GM18502 (cell line): ENCODE data around the gene CCDC85C.

Source experiments
- ATAC-seq: cut with Tn5 transposase; IDR thresholded peaks from one replicate; pipeline ENCODE4 v1.9.1; 2021; ENCODE audit warnings: mild to moderate bottlenecking; ENCODE audit not compliant: unreplicated experiment, poor library complexity

The CCDC85C gene

DNA sequence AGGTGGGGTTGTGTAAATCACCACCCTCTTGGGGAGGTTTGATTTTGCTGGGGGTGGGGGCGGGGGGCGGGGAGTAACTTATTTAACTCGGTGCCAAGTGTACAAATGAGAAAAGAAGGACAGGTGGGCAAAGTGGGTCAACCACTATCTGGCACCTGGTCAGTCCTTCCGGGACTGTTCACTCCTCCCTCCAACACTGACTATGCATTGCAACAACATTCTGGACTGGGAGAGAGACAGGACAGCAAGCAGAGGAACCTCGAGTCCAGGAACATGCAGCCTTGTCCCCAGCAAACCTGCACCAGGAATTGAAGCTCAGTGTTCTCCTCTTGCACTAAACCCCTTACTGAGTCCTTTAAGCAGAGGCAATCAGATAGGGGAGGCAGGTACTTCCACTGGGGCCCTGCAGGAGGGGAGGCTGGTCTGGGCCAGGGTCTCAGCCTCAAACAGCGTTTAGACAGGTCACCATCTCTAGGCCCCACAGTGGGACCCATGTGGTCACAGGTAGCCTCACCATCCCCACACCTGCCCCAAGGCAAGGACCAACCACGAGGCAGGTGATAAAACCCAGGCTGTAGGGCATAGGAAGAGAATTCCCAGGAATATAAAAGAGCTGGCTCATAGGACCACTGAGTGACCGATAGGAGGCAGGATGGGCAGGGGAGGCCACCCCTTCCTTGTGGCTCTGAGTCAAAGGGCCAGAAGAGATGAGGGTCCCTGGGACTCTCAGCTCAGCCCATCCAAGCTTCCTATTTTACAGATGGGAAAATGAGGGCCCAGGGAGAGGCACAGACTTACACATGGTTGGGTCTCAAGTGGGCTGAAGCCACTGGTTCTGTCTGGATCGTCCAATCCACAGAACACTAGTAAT is 9.8 kb downstream of the CCDC85C start:
- ATAC-seq = peak; percentile 10

DNA sequence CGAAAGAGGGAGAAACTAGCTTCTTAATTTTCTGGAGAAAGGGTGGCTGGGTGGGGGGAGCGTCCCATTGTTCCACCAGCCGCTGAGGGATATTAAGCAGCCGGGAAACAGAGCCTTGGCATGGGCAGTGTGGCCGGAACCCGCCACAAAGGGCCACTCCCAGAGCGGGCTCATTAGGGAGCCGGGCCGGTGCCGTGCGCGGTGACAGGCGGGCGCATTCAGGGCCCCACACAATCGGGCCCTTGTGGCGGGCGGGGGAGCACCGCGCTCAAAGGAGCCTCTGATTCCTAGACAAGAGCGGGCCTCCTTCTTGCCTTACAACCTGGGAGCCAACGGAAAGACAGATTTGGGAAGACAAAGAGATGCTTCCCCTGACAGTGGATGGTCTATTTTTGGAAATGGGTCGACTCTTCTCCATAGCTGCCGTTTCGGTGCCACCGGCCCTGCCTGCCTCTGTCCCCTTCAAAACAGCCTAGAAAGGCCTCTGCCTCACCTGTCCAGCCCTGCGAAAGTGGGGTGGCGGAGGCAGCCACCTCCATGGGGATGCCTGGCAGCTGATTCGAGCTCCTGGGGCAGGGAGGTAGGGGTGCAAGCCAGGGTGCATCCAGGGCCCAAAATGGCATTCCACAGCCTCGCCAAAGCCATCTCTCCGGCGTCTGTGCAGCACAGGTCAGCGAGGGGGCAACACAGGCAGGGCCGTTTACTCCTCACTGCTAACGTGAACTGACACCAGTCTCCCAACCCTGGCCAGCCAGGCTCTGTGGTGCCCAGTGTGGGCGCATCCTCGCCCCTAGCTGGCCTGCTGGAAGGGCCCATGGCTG is 10.9 kb downstream of the CCDC85C start:
- no peak for ATAC-seq

DNA sequence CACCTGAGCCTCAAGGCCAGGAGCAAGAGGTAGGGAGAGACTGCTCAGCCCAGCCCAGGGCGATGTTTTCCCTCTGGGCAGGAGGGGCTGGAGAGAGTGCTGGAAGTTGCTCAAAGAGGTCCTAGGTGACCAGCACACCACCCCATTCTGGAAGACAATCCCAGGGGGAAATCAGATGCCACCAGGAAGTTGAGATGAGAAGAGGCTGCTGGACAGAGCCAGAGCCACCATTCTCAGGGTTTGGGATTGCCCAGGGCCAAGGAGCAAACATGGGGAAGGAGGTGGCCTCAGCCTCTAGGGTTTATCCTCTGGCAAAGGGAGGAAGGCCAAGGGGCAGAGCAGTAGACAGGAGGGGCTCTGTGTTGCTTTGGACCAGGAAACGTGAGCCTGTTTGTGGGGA is 11.6 kb downstream of the CCDC85C start:
- no peak for ATAC-seq

DNA sequence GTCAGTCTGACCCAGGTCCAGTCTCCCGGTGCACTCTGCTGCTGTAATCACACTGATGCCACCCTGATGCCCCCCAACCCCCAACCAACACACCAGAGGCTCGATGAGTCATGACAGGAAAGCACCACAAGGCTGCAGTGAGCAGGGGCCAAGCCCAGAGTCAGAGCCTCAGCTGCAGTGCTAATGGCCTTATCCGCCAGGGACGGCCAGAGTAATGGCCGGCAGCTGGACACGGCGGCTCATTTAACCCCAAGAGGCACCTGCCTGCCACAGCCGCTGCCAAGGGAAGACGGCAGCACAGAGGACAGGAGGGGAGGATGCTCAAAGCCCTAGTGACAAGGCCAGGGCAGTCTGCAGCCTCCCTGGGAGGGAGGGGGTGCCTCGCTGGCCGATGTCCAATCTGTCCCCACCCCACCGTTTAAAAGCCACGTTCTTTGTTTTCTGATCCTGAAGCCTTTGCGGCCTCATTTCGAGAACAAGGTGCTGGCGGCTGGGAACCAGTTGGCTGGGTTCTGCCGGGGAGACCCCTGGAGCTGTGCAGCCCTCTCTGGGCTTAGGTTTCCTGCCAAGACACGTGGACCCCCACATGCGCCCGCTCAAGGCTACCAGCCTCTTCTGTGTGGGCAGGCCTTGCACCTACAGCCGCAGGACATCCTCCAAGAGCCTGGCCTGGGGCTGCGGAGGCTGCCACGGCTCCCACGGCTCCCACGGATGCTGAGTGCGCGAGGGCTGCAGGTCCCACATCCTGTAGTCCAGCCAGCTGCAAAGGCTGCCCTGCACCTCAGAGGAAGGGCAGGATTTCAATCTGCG is 13.1 kb downstream of the CCDC85C start:
- ATAC-seq = no peak

DNA sequence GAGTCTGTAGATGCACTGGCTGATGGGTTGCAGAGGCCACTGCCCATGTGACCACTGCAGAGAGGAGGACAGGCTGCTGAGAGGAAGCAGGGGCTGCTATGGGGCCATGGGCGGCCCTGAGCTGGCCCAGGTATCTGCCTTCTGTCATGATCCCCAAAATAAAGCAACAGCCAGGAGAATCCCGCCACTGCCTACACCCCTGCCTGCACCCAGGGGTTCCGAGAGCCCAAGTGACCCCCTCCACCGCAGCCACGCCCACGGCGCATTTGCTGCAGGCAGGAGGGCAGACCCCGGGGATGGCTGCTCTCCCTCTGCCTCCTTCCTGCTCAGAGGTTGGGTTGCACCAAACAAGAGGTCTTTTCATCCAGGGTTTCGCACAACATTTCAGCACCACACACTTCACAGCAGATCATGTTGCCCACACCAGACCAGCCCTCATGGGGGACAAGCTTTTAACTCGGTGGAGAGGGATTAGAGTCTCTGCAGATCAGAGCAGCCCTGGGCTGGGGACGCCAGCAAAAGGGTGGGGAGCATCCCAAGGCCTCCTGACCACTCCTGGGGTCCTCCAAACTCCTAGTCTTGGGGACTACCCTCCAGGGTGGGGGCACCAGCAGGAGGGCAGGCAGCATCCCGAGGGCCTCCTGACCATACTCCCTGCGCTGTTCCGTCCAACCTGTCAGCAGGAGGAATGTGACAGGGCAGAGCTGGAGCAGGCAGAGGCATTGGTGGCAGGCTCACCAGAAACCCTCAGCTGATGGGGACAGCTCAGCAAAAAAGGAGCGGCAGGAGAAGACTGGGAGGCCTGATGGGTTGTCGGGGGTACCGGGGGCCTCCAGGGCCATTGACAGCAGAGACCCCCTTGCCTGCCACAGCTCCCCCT is 14.1 kb downstream of the CCDC85C start:
- ATAC-seq = no peak

DNA sequence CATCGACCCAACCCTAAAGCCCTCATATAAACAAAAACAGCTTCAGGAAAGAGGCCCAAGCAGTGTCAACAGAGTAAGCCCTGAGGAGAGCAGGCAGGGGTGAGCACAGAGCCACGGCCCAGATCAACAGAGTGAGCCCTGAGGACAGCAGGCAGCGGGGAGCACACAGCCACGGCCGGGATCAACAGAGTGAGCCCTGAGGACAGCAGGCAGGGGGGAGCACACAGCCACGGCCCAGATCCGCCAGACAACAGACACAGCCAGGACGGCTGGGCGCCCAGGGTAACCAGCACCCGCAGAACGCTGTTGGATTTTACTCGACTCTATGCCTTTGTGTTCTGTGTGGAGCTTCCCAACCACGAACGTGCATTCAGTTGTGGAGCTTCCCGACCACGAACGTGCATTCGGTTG is 15.0 kb downstream of the CCDC85C start:
- no peak for ATAC-seq

DNA sequence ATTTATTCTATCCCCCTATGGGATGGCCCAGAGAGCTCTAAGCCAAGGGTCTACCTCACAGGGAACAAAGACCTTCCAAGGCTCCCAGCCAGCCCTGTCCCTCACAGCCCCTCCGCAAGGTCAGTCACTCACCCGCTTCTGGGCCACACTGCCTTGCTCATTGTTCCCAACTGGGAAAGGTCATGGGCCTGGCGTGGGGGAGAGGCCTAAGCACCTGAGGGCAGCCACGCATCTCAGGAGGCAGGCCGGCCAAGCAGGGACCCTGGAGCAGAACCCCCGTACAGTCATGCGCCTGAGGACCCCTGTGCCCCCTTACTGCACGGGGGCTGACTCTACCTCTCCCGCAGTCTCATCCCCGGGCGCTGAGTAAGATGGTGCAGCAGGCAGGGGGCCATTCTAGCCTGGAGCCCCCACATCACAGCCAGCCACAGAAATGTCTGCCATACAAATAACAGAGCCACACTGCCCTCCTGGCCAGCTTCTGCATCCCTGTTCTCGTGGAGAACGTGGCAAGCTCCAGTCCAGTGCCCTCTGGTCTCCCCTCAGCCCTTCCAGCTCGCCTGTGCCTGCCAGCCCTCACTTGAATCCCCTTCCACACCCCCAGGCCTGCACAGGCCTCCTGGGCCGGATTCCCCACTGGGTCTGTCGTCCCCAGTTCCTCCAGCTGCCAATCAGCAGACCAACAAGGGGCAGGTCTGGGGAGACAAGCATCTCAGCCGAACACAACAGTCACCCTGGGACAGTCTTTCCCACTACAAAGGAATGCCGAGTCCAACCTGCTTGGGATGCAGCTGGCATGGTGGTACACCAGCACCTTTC is 16.3 kb downstream of the CCDC85C start:
- no peak for ATAC-seq

DNA sequence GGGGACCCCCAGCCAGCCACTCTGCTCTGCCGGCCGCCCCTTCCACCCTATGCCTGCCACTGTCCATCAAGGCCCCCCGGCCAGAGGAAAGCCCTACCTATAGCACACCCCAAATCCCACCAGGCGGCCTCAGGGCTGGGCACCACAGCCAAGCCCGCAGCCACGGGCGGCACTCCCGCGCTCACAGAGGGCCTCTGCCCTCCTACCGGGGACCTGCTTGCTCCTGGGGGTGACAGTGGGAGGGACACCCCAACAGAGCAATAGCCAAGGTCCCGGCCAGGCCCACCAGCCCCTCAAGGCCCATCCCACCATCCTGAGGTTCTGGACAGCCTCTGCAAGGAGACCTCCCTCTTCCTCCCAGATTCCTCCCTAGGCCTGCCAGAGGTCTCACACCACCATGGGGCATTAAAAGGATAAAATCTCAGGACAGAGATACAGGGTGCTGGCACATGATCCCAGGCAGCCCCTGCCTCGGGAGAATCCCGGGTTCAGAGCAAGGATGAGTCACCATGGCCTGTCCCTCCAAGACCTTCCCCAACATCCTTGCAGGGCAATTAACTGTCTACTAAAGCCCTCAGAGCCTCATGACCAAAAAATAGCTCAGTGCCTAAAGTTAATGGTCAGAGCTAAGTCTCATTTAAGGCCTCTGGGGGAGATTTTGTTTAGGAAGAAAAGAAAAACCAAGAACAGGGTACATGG is 17.1 kb downstream of the CCDC85C start:
- ATAC-seq = no peak

DNA sequence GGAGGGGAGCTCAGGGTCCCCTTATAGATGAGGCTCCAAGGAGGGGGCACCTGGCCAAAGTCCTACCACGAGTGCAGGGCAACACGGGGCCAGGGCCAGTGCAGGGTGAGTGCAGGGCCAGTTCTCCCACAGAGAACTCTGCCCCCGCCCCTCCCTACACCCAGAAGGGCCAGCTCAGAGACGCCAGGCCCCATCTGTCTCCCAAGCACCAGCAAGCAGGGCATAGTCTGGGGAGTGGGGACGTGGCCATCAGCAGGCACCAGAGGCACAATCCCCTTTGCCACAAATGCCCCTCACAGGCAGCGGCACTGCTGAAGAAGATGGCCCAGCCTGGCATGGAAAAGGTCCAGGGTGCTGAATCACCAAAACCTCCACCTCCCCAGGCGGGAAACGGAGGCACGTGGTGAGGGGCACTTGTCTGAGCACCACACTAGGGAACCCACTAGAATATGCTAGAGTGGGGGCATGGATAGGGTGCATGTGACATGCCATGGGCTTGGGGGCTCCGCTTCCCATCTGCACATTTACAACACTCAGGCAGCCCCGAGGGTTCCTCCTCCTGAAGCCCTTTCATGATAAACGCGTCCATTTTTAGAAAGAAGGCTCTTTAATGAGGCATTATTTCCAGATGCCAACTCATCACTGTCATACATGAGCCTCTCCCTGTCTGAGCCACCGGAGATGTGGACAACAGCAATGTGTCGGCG is 17.8 kb downstream of the CCDC85C start:
- no peak for ATAC-seq

DNA sequence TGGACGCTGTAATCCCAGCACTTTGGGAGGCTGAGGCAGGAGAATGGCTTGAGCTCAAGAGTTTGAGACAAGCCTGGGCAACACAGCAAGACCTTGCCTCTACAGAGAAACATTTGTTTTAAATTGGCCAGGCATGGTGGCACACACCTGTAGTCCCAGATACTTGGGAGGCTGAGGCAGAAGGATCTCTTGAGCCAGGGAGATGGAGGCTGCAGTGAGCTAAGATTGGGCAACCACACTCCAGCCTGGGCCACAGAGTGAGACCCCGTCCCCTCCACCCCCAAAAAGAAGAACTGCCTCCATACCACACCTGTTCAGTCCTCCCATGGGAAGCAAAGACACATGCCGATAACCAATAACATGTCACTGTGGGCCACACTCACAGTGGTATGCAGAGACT is 19.2 kb downstream of the CCDC85C start:
- ATAC-seq = no peak

DNA sequence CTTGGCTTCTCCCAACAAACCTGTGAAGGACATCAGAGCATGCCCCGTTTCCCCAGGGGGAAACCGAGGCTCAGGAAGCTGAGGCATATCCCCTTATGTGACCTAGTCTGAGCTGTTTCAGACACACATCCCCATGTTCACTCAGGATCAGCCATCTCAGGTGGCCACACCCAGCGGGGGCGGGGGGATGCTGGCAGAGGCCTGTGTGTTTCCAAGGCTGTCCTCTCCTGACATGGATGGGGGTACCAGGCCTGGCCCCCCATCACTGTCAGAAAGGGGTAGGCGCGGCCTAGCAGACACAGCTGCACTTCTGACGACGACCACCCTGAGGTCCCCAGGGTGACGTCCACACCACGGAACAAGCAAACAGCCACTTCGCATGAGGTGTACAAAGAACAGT is 22.1 kb downstream of the CCDC85C start:
- ATAC-seq = no peak

DNA sequence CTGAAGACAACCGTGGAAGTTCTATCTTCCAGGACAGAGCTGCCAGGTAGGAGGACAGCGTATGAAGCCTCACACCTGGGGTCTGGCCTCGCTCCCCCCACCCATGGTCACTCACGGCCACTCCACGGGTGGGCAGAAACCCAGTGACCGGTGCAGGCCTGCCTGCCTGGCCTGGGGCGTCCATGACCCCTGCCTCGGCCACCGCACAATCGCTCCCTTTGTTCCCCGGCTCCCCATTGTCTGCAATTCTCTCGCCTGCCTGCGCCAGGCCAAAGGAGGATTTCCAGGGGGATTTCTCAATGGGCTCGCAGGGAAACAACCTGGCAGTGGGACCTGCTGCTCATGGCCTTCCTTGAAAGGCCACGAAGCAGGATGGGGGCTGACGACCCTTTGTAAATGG is 22.6 kb downstream of the CCDC85C start:
- no peak for ATAC-seq

DNA sequence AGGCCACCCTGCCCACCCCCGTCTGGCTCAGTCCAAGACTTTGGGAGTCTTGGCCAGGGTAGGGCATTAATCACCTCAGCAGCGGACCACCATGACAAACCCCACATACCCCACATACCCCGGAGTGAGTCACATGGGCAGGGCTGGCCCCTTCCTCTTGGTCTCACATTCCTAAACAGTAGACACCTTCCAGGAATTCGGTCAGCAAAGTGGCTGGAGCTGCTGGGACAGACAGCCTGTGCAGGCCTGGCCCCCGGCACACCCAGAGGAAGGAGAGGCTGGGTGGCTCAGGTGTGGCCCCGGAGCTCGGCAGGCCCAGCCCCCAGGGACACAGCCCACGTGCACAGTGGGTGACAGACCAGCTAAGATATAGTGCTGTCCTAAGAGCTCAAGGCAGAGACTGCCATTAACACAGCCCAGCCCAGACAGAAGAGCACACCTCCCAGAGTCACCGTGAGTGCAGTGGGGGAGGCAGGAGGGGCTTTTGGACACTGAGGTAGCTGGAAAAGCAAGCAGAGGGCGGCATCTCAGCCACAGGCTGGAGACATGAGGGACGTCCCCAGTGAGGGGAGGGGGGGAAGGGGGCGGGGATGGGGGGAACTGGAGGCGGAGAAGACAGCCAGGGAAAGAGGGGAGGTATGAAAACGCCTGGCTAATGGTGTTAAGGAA is 24.0 kb downstream of the CCDC85C start:
- ATAC-seq = no peak

DNA sequence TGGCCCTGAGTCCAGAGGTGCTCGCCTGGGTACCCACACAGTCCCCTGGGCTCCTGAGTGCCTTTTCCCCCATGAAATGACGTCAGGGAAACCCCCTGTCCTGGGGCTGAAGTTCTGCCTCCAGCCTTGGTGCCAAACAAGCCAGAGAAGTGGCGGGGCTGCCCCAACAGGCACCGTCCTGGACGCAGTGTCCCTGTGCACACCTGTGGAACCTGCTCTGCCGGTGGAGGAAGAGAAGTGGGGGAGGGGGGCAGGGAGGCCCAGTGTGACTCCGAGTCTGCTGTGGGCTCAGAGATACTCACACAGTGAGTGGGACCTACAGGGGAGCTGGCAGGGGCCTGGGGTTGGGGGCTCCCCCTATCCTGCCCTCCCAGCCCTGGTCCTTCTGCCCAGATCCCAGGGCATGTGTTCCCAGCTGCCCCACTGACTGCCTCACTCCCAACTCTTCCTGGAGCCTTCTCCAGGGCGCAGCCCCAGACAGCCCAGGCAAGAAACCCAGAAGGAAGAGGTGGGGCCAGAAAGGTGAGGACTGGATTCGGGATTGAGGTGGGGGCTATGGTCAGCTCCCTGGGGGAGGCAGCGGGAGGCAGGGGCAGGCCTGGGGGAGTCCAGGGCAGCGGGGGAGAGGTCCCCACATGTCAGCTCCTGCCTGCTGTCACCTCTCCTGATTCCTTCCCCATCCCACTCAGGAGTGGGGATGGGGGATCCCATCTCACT is 24.7 kb downstream of the CCDC85C start:
- ATAC-seq = no peak

DNA sequence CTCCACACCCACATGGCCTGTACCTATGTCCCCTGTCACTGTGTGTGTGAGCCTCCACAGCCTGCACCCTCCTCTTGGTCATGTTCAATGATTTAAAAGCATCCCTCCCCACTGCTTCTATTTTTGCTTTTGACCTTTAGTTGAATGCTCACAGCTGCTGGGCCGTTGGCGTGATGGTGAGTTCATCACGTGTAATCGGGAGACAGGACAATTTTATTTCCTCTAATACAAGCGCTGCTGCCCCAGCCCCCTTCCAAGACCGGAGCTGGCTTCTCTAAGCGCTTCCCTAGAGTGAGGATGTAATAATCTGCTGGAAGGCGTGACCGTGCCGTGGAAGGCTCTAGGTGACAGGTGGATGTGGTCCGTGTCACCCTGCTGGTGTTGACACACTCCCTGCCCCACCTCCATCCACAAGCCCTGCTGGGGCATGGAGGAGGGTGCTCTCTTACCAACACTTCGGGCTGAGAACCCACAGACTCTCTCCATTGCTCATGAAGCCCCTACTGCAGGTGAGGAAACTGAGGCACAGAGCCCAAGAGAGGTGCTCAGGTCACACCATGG is 25.4 kb downstream of the CCDC85C start:
- ATAC-seq = no peak
